Activated CD4-positive, alpha-beta T cell treated with anti-CD3 and anti-CD28 coated beads for 36 hours (primary cell): ENCODE results near the gene UBE2O. TPM values are rescaled to one million over a fixed set of nuclear protein-coding genes. Genes with fewer than 3 reads are reported as not detected.
A peak's percentile ranks its signal among the peaks of the same experiment; 100 is the strongest.

ENCODE experiments used
- ATAC-seq: fragments of 200-7000 bp; cut with Tn5 transposase; one replicate; pipeline ENCODE4 v1.10.0; 2021; ENCODE audit warnings: mild to moderate bottlenecking, moderate library complexity
- CTCF ChIA-PET: fragments of 350-600 bp; sonication (Branson Sonifier 250); formaldehyde crosslinking; loops from one replicate; lab custom pipeline; 2021; ENCODE audit warnings: antibody characterized with exemption; lab: Charles Lee
- POLR2A ChIA-PET: fragments of 350-600 bp; sonication (Branson Sonifier 250); formaldehyde crosslinking; loops from one replicate; lab custom pipeline; 2021; ENCODE audit warnings: antibody characterized with exemption, inconsistent platforms; lab: Charles Lee
- DNase-seq: peaks from one replicate; pipeline ENCODE4 v3.0.0-alpha.2; 2020
- H3K27ac Mint-ChIP-seq: one replicate; pipeline ENCODE4 v1.8.0; 2021; ENCODE audit warnings: mixed read lengths
- H3K27me3 Mint-ChIP-seq: one replicate; pipeline ENCODE4 v1.8.0; 2021; ENCODE audit warnings: mixed read lengths
- H3K36me3 Mint-ChIP-seq: one replicate; pipeline ENCODE4 v1.8.0; 2021; ENCODE audit warnings: low read depth, mixed read lengths
- H3K4me1 Mint-ChIP-seq: one replicate; pipeline ENCODE4 v1.8.0; 2021; ENCODE audit warnings: mixed read lengths
- H3K4me3 Mint-ChIP-seq: one replicate; pipeline ENCODE4 v1.8.0; 2021; ENCODE audit warnings: mild to moderate bottlenecking, moderate library complexity, mixed read lengths
- H3K9me3 Mint-ChIP-seq: one replicate; pipeline ENCODE4 v1.8.0; 2021; ENCODE audit warnings: low read depth, mixed read lengths
- intact Hi-C, 2 experiments: fragments of 100-400 bp; cut with DNase I in 1 of 2; cut with micrococcal nuclease in 1 of 2; formaldehyde crosslinking; loops; one replicate each; pipeline versions ENCODE4 v1.14.2 to v1.15.1; 2022 to 2024; cut with DNase I, micrococcal nuclease
- total RNA-seq, 2 experiments: library from RNA; stranded (reverse); gene quantifications; one replicate each; pipeline ENCODE4 v1.2.3, GENCODE V29; 2021

The UBE2O gene
- total RNA-seq, 2 experiments from 2014 or later = 28.1 to 30.7 TPM

DNA sequence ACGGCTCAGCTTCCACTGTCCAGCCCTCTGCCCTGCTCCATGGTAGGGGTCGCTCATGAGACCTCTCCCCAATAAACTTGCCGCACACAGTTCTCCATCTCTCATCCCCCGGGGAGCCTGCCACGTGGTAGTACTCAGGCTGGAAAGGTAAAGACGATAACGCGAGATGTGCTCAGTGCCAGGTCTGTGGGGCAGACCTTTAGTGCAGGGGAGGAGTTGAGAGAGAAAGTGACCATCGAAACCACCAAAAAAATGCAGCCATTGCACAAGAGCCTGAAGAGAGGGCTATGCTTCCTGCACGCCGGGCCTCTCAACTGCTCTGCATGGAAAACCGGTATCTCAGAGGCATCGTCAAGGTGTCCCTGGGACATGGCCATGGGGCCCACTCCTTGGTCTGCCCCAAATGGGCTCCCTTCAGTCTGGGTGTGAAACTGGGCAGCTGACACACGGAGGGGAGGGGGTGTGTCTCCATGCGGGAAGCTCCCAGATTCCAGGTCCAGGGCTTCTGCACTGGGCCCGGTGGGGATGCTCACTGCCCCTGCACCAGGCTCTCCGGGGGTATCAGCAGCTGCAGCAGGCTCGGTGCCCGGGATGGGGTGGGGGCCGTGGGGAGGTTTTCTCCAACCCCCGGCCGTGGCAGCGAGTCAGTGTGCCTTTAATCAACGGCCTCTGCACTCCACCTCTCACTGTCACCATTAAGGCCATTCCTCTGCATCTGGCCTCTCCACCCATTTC is 9.8 kb upstream of the UBE2O start:
- no peak for ATAC-seq
- Mint-ChIP-seq H3K9me3 (no peaks in the 10 kb centered on the region), H3K36me3 (no peaks in the 10 kb centered on the region), H3K4me1 (no peaks in the 10 kb centered on the region), H3K27ac (no peak overlapping the region), H3K4me3 (no peak overlapping the region), H3K27me3 (no peaks in the 10 kb centered on the region)
- intact Hi-C loops = no loop called here
- DNase-seq = no peak
- CTCF ChIA-PET = interaction anchor here (1.2 to 2.1 kb wide), 2 partner anchors 9 to 44 kb away, joined by 6 to 9 read pairs; no protein-coding TSS in a partner anchor
- POLR2A ChIA-PET = interaction anchor here (0.6 kb wide), 1 partner anchor 40 kb away, joined by 3 read pairs; no protein-coding TSS in a partner anchor

GRCh38 chr17:76461765-76462555 is 9.0 kb upstream of the UBE2O start:
- DNase-seq = no peak
- ChIA-PET POLR2A (interaction anchor here (0.6 kb wide), 1 partner anchor 41 kb away, joined by 3 read pairs; no protein-coding TSS in a partner anchor), CTCF (interaction anchor here (1.2 to 2.1 kb wide), 2 partner anchors 8 to 45 kb away, joined by 6 to 9 read pairs; no protein-coding TSS in a partner anchor)
- ATAC-seq = no peak
- Mint-ChIP-seq H3K4me3 (no peak overlapping the region), H3K9me3 (no peaks in the 10 kb centered on the region), H3K27me3 (no peaks in the 10 kb centered on the region), H3K4me1 (no peaks in the 10 kb centered on the region), H3K27ac (no peak overlapping the region), H3K36me3 (no peaks in the 10 kb centered on the region)
- intact Hi-C loops = no loop called here

DNA sequence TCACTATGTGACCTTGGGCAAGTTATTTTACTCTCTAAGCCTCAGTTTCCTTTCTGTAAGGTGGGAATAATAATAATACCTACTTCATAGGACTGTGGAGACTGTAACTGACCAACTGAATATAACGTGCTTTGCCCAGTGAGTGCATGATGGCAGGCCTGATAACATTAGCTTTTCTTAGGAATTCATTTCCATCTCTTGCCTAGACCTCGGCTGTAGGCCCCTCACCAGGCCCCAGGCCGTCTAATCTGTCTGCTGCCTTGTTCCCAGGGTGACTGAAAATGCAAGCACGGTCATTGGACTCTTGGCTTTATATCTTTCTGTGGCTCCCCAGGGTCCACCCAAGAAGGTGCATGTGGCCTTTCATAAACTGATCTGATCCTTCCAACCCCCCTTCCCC is 6.7 kb upstream of the UBE2O start:
- no peaks in the 10 kb centered on the region for H3K4me1 Mint-ChIP-seq
- H3K9me3 Mint-ChIP-seq = no peaks in the 10 kb centered on the region
- ChIA-PET CTCF (interaction anchor here (0.6 to 2.3 kb wide), 9 partner anchors 10 to 314 kb away, joined by 3 to 6 read pairs (median 3); no protein-coding TSS in a partner anchor), POLR2A (no interaction called here)
- H3K4me3 Mint-ChIP-seq = no peak overlapping the region
- H3K36me3 Mint-ChIP-seq = no peaks in the 10 kb centered on the region
- DNase-seq (no peak), ATAC-seq (no peak)
- H3K27ac Mint-ChIP-seq = no peak overlapping the region
- intact Hi-C loops = loop anchor here in 1 of 2 experiments (10.0 kb wide), 1 partner anchor 825 kb away; no protein-coding TSS in a partner anchor
- H3K27me3 Mint-ChIP-seq = no peaks in the 10 kb centered on the region

DNA sequence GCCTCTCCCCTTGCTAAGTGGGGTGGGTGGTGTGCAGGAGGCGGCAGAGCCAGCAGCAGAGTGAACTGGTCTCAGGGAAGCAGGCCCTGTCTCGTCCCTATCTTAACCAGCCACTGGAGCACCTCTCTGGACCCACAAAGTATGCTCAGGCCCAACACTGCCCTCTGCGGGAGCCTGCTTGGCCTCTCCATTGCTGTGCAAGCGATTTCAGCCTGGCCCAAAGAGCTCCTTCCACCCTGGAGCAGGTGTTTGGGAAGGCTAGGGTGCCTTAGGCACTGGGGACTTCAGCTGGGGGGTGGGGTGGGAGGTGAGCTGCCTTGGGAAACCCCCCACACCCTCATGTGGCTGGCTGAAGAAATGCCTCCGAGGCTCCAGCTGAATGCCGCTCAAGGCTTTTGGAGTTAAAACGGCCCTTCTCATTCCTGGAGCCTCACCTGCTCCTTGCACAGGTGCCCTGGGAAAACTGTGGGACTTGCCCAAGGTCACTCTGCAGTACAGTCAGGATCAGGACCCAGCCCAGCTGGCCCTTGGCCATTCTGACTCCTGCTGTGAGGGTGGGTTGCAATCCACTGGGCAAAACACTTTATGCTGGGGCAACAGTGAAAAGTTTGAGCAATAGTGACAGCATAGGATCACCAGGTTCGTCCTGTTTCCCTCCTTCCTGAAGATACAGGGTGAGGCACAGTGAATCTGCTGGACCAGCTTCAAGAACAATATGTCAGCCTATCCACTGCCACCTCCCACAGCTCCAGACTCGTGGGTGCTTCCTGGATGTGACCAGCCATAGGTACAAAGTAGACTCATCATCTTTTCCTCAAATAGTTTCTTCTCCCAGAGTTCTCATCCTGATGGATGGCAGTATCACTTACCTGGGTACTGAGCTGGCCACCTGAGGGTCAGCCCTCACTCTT is 5.9 kb upstream of the UBE2O start:
- H3K9me3 Mint-ChIP-seq = no peaks in the 10 kb centered on the region
- no peaks in the 10 kb centered on the region for H3K36me3 Mint-ChIP-seq
- ATAC-seq (peak; percentile 33), DNase-seq (peak; percentile 48)
- CTCF ChIA-PET = interaction anchor here (0.6 to 3.0 kb wide), 12 partner anchors 8 to 209 kb away, joined by 3 to 12 read pairs (median 4); partner anchors contain the start of gene AANAT
- POLR2A ChIA-PET = interaction anchor here (0.5 kb wide), 2 partner anchors 36 to 395 kb away, joined by 3 read pairs; no protein-coding TSS in a partner anchor
- no peak overlapping the region for H3K4me3 Mint-ChIP-seq
- intact Hi-C loops = loop anchor here in 1 of 2 experiments (10.0 kb wide), 1 partner anchor 826 kb away; no protein-coding TSS in a partner anchor
- no peaks in the 10 kb centered on the region for H3K27me3 Mint-ChIP-seq
- no peak overlapping the region for H3K27ac Mint-ChIP-seq
- H3K4me1 Mint-ChIP-seq = no peaks in the 10 kb centered on the region

- peak overlapping the region; percentile 84 for H3K4me3 Mint-ChIP-seq
- peaks cover 30% of the 10 kb centered on the region for H3K4me1 Mint-ChIP-seq
- H3K9me3 Mint-ChIP-seq = no peaks in the 10 kb centered on the region
- H3K27me3 Mint-ChIP-seq = no peaks in the 10 kb centered on the region
- no peak for DNase-seq
- intact Hi-C loops = loop anchor here (1.0 to 10.0 kb wide), 13 partner anchors 45 to 831 kb away; partner anchors contain the start of genes JMJD6 (in 1 of the 2), METTL23 (in 1 of the 2), PRPSAP1 (in 1 of the 2) and RHBDF2 (in 1 of the 2)
- peaks cover 2% of the 10 kb centered on the region for H3K36me3 Mint-ChIP-seq
- POLR2A ChIA-PET = interaction anchor here (0.6 kb wide), 1 partner anchor 680 kb away, joined by 3 read pairs; no protein-coding TSS in a partner anchor
- H3K27ac Mint-ChIP-seq = no peak overlapping the region
- no peak for ATAC-seq
- CTCF ChIA-PET = interaction anchor here (0.6 to 2.2 kb wide), 13 partner anchors 9 to 536 kb away, joined by 3 to 9 read pairs (median 5); partner anchors contain the start of genes AANAT and SPHK1
Measured at GRCh38 chr17:76453431-76453743, 435 bp upstream of the UBE2O start.

- H3K27ac Mint-ChIP-seq = peak overlapping the region; percentile 55
- peaks cover 42% of the 10 kb centered on the region for H3K4me1 Mint-ChIP-seq
- intact Hi-C loops = loop anchor here (2.0 to 10.0 kb wide), 6 partner anchors 43 to 833 kb away; partner anchors contain the start of genes SPHK1 (in 1 of the 2) and SRP68 (in 1 of the 2)
- ATAC-seq = peak; percentile 21
- no peaks in the 10 kb centered on the region for H3K9me3 Mint-ChIP-seq
- ChIA-PET POLR2A (no interaction called here), CTCF (interaction anchor here (0.7 to 2.2 kb wide), 3 partner anchors 42 to 105 kb away, joined by 3 to 9 read pairs (median 3); no protein-coding TSS in a partner anchor)
- peak overlapping the region; percentile 84 for H3K4me3 Mint-ChIP-seq
- DNase-seq = no peak
- no peaks in the 10 kb centered on the region for H3K27me3 Mint-ChIP-seq
- peaks cover 2% of the 10 kb centered on the region for H3K36me3 Mint-ChIP-seq
Measured at GRCh38 chr17:76452127-76452659, 759 bp downstream of the UBE2O start.

GRCh38 chr17:76451506-76451905 is 1.4 kb downstream of the UBE2O start:
- DNase-seq = no peak
- H3K27ac Mint-ChIP-seq = peak overlapping the region; percentile 42
- H3K27me3 Mint-ChIP-seq = no peaks in the 10 kb centered on the region
- H3K4me3 Mint-ChIP-seq = peak overlapping the region; percentile 84
- intact Hi-C loops = loop anchor here (5.0 to 10.0 kb wide), 3 partner anchors 44 to 833 kb away; no protein-coding TSS in a partner anchor
- CTCF ChIA-PET = interaction anchor here (1.3 to 2.2 kb wide), 3 partner anchors 41 to 48 kb away, joined by 3 to 9 read pairs (median 5); no protein-coding TSS in a partner anchor
- H3K36me3 Mint-ChIP-seq = peaks cover 2% of the 10 kb centered on the region
- ATAC-seq = no peak
- no peaks in the 10 kb centered on the region for H3K9me3 Mint-ChIP-seq
- peaks cover 49% of the 10 kb centered on the region for H3K4me1 Mint-ChIP-seq
- POLR2A ChIA-PET = no interaction called here

GRCh38 chr17:76449126-76449525 is 3.8 kb downstream of the UBE2O start:
- ATAC-seq = no peak
- Mint-ChIP-seq H3K4me1 (peaks cover 72% of the 10 kb centered on the region), H3K36me3 (peaks cover 7% of the 10 kb centered on the region), H3K9me3 (no peaks in the 10 kb centered on the region), H3K27me3 (no peaks in the 10 kb centered on the region), H3K4me3 (no peak overlapping the region), H3K27ac (no peak overlapping the region)
- DNase-seq = no peak
- ChIA-PET POLR2A (interaction anchor here (0.6 to 0.7 kb wide), 2 partner anchors 60 to 247 kb away, joined by 3 to 6 read pairs; no protein-coding TSS in a partner anchor), CTCF (interaction anchor here (1.5 to 1.6 kb wide), 2 partner anchors 10 to 65 kb away, joined by 4 read pairs; partner anchors contain the start of gene SPHK1)
- intact Hi-C loops = no loop called here

- ATAC-seq = peak; percentile 74
- peak overlapping the region; percentile 5 for H3K4me3 Mint-ChIP-seq
- CTCF ChIA-PET = interaction anchor here (1.1 kb wide), 2 partner anchors 13 to 40 kb away, joined by 3 to 4 read pairs; no protein-coding TSS in a partner anchor
- DNase-seq = peak; percentile 51
- H3K36me3 Mint-ChIP-seq = peaks cover 7% of the 10 kb centered on the region
- H3K9me3 Mint-ChIP-seq = no peaks in the 10 kb centered on the region
- H3K4me1 Mint-ChIP-seq = peaks cover 81% of the 10 kb centered on the region
- H3K27ac Mint-ChIP-seq = peak overlapping the region; percentile 21
- POLR2A ChIA-PET = interaction anchor here (0.7 kb wide), 1 partner anchor 246 kb away, joined by 3 read pairs; no protein-coding TSS in a partner anchor
- intact Hi-C loops = no loop called here
- no peaks in the 10 kb centered on the region for H3K27me3 Mint-ChIP-seq
Measured at GRCh38 chr17:76447931-76448652, 4.9 kb downstream of the UBE2O start.
